ENCODE measurements around the gene CSRNP3.

Gene CSRNP3

GRCh38 chr2:165452327-165452726 is 17.2 kb upstream of the CSRNP3 start:
- Mint-ChIP-seq H3K9me3 (peaks cover 4% of the 10 kb centered on the region), H3K4me3 (no peak overlapping the region), H3K4me1 (no peaks in the 10 kb centered on the region), H3K27ac (no peak overlapping the region), H3K36me3 (ENCODE audit: low read depth) (no peaks in the 10 kb centered on the region), H3K27me3 (peaks cover 2% of the 10 kb centered on the region)
- ATAC-seq (no peak), DNase-seq (no peak)

DNA sequence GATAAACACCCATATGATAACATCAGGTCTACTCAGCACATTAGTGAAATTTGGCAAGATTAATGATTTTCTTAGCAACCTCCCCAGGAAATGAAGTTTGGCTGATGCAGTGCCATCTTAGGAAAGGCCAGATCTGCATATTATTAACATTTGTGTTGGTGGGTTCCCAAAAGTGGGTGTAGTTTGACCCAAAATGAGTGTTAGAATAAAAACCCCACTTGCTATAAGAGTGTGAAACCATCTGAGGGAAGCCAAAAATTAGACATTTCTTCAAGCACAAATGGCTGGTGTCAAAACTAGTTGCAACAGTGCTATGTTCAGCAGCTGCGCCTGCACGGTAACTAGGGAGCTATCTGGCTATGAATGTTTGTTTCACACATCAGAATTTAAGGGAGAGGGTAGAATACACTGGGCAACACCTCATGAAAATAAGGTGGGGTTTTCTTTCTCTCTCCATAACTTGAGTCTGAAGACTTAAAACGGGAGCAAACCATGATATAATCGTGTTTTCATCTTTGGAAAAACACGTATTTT is 15.9 kb upstream of the CSRNP3 start:
- H3K4me3 Mint-ChIP-seq = no peak overlapping the region
- H3K36me3 Mint-ChIP-seq (ENCODE audit: low read depth) = no peaks in the 10 kb centered on the region
- ATAC-seq = no peak
- H3K4me1 Mint-ChIP-seq = no peaks in the 10 kb centered on the region
- H3K27ac Mint-ChIP-seq = no peak overlapping the region
- DNase-seq = no peak
- peaks cover 2% of the 10 kb centered on the region for H3K27me3 Mint-ChIP-seq
- H3K9me3 Mint-ChIP-seq = peaks cover 4% of the 10 kb centered on the region

DNA sequence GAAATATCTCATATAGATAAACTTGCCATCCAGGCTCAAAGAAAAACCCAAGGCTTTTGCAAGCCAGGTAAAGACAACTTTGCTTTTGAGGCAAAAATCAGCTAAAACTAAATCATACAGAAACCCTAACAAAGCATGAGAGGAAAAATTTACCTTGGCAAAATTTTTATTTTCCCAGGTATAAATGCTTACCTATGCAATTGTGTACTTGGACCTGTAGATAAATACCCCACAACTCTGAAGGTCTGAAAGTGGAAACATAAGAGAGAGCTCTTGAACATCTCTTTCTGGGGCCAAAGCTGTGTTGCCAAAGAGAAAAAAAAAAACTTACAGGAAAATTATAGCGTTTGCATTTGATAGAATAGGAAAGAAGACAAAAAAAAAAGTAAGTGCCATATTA is 14.6 kb upstream of the CSRNP3 start:
- Mint-ChIP-seq H3K9me3 (peaks cover 4% of the 10 kb centered on the region), H3K4me3 (no peak overlapping the region), H3K4me1 (no peaks in the 10 kb centered on the region), H3K27me3 (peaks cover 2% of the 10 kb centered on the region), H3K27ac (no peak overlapping the region), H3K36me3 (ENCODE audit: low read depth) (no peaks in the 10 kb centered on the region)
- ATAC-seq (no peak), DNase-seq (no peak)

GRCh38 chr2:165456027-165456426 is 13.5 kb upstream of the CSRNP3 start:
- Mint-ChIP-seq H3K27me3 (peaks cover 2% of the 10 kb centered on the region), H3K9me3 (peaks cover 4% of the 10 kb centered on the region), H3K27ac (no peak overlapping the region), H3K4me1 (no peaks in the 10 kb centered on the region), H3K36me3 (ENCODE audit: low read depth) (no peaks in the 10 kb centered on the region), H3K4me3 (no peak overlapping the region)
- ATAC-seq (no peak), DNase-seq (no peak)

GRCh38 chr2:165462443-165462842 is 7.1 kb upstream of the CSRNP3 start:
- Mint-ChIP-seq H3K9me3 (no peaks in the 10 kb centered on the region), H3K27me3 (no peaks in the 10 kb centered on the region), H3K36me3 (ENCODE audit: low read depth) (no peaks in the 10 kb centered on the region), H3K4me1 (no peaks in the 10 kb centered on the region), H3K27ac (no peak overlapping the region), H3K4me3 (no peak overlapping the region)
- ATAC-seq (no peak), DNase-seq (no peak)

DNA sequence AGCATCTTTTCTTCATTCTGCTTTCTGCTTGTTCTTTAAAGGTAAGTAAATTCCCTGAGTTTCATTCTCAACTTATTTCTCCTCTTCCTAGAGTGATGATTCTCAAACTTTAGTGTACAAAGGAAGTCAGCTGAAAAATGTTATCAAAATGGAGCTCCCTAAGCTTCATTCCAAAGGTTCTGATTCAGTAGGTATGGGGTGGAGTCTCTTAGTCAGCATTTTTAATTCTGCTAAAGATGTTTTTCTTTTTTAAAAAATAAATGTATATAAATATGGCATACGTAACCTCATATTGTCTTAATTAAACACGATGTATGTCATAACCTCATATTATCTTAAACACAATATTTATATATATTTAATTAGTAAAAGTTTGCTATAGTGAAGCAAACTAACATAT is 3.1 kb upstream of the CSRNP3 start:
- Mint-ChIP-seq H3K27me3 (no peaks in the 10 kb centered on the region), H3K36me3 (ENCODE audit: low read depth) (no peaks in the 10 kb centered on the region), H3K4me1 (no peaks in the 10 kb centered on the region), H3K27ac (no peak overlapping the region), H3K4me3 (no peak overlapping the region), H3K9me3 (no peaks in the 10 kb centered on the region)
- DNase-seq (no peak), ATAC-seq (no peak)

GRCh38 chr2:165467921-165468320 is 1.6 kb upstream of the CSRNP3 start:
- H3K36me3 Mint-ChIP-seq (ENCODE audit: low read depth) = no peaks in the 10 kb centered on the region
- no peak for DNase-seq

DNA sequence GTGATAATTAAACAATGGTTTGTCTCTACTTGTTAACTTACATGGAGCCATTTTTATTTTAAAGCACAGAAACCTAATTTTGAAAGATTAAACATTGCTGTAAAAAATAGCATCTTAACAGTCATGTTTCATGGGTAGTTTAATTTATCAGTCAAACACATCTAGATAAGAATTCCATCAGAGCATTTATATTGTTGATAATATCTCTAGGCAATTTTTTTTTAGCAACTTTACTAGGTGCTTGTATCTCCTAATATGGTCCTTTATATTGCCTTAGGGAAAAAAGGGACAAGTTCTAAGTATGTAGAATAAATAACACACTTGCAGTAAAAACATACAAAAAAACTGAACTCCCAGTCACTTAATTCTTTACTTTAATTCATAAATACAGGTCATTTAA is 863 bp downstream of the CSRNP3 start:
- no peak overlapping the region for H3K27ac Mint-ChIP-seq
- DNase-seq = no peak
- no peaks in the 10 kb centered on the region for H3K27me3 Mint-ChIP-seq
- no peaks in the 10 kb centered on the region for H3K4me1 Mint-ChIP-seq
- ATAC-seq = no peak
- H3K9me3 Mint-ChIP-seq = no peaks in the 10 kb centered on the region
- H3K36me3 Mint-ChIP-seq (ENCODE audit: low read depth) = no peaks in the 10 kb centered on the region
- H3K4me3 Mint-ChIP-seq = no peak overlapping the region

More at GRCh38 chr2:165467921-165468320, 1.6 kb upstream of the CSRNP3 start:
- ATAC-seq = no peak
- Mint-ChIP-seq H3K9me3 (no peaks in the 10 kb centered on the region), H3K4me3 (no peak overlapping the region), H3K4me1 (no peaks in the 10 kb centered on the region), H3K27ac (no peak overlapping the region), H3K27me3 (no peaks in the 10 kb centered on the region)

DNA sequence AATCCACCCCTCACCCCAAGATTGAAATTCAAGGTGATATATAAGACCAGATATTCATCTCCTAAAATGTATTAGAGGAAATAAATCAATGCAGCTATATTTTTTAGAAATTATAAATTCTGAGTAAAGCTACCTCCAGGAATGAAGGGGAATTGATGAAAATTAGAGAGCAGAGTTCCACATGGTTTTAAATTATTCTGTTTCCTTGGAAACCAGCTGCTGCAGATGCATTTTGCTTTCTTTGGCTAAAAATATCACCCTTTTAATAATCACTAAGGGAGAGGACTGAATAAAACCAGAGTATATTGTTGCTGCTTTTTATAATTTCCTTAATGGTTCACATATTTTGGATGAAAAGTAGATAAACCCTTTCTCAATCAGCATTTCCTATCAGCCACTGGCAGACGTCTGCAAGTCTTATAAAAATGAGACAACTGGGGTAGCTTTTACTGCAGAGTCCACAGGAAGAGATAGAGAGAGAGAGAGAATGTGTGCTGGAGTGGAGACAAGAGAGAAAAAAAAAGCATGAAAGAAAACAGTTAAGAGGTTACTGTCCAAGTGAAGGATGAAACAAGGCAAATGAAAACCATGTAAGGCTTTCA is 2.0 kb downstream of the CSRNP3 start:
- ATAC-seq (no peak), DNase-seq (no peak)
- Mint-ChIP-seq H3K27me3 (no peaks in the 10 kb centered on the region), H3K9me3 (no peaks in the 10 kb centered on the region), H3K36me3 (ENCODE audit: low read depth) (no peaks in the 10 kb centered on the region), H3K27ac (no peak overlapping the region), H3K4me1 (no peaks in the 10 kb centered on the region), H3K4me3 (no peak overlapping the region)

- Mint-ChIP-seq H3K4me1 (no peaks in the 10 kb centered on the region), H3K36me3 (ENCODE audit: low read depth) (no peaks in the 10 kb centered on the region), H3K9me3 (no peaks in the 10 kb centered on the region), H3K27me3 (no peaks in the 10 kb centered on the region), H3K27ac (no peak overlapping the region), H3K4me3 (no peak overlapping the region)
- no peak for DNase-seq
- ATAC-seq = no peak
Measured at GRCh38 chr2:165472922-165473321, 3.4 kb downstream of the CSRNP3 start.

- H3K9me3 Mint-ChIP-seq = no peaks in the 10 kb centered on the region
- H3K4me3 Mint-ChIP-seq = no peak overlapping the region
- no peak overlapping the region for H3K27ac Mint-ChIP-seq
- no peak for DNase-seq
- no peaks in the 10 kb centered on the region for H3K4me1 Mint-ChIP-seq
- no peaks in the 10 kb centered on the region for H3K27me3 Mint-ChIP-seq
- H3K36me3 Mint-ChIP-seq (ENCODE audit: low read depth) = no peaks in the 10 kb centered on the region
- ATAC-seq = no peak
Measured at GRCh38 chr2:165474619-165475276, 5.2 kb downstream of the CSRNP3 start.

GRCh38 chr2:165475277-165476004 is 5.9 kb downstream of the CSRNP3 start:
- no peaks in the 10 kb centered on the region for H3K27me3 Mint-ChIP-seq
- DNase-seq (no peak), ATAC-seq (no peak)
- no peaks in the 10 kb centered on the region for H3K4me1 Mint-ChIP-seq
- no peak overlapping the region for H3K4me3 Mint-ChIP-seq
- H3K36me3 Mint-ChIP-seq (ENCODE audit: low read depth) = no peaks in the 10 kb centered on the region
- H3K9me3 Mint-ChIP-seq = no peaks in the 10 kb centered on the region
- no peak overlapping the region for H3K27ac Mint-ChIP-seq

- Mint-ChIP-seq H3K27me3 (no peaks in the 10 kb centered on the region), H3K9me3 (no peaks in the 10 kb centered on the region), H3K36me3 (ENCODE audit: low read depth) (no peaks in the 10 kb centered on the region), H3K4me3 (no peak overlapping the region), H3K27ac (no peak overlapping the region), H3K4me1 (no peaks in the 10 kb centered on the region)
- ATAC-seq (no peak), DNase-seq (no peak)
Measured at GRCh38 chr2:165479856-165480255, 10.4 kb downstream of the CSRNP3 start.

DNA sequence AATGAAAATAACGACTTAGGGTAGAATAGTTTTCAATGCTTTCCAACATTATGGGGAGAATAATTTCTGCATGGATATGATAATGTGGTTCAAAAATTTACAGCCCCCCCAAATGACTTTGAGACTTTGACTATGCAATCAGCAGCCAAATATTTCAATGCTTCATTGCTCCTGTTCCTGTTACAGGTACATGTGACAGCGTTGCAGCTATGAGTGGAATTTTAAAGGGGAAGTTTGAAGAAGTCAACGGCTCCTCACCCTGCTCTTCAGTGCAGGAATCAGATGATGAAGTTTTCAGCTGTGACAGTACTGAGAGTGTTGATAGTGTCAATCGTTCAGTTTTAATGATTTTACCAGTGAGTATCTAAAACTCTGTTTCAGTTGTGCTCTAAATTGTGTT is 25.1 kb downstream of the CSRNP3 start:
- Mint-ChIP-seq H3K27ac (no peak overlapping the region), H3K36me3 (ENCODE audit: low read depth) (no peaks in the 10 kb centered on the region), H3K9me3 (no peaks in the 10 kb centered on the region), H3K4me1 (no peaks in the 10 kb centered on the region), H3K4me3 (no peak overlapping the region), H3K27me3 (no peaks in the 10 kb centered on the region)
- ATAC-seq (no peak), DNase-seq (no peak)

GRCh38 chr2:165497659-165498317 is 28.3 kb downstream of the CSRNP3 start:
- ATAC-seq = no peak
- H3K36me3 Mint-ChIP-seq (ENCODE audit: low read depth) = no peaks in the 10 kb centered on the region
- H3K27ac Mint-ChIP-seq = no peak overlapping the region
- no peaks in the 10 kb centered on the region for H3K4me1 Mint-ChIP-seq
- no peaks in the 10 kb centered on the region for H3K27me3 Mint-ChIP-seq
- DNase-seq = no peak
- H3K9me3 Mint-ChIP-seq = no peaks in the 10 kb centered on the region
- H3K4me3 Mint-ChIP-seq = no peak overlapping the region
